GM12873 (cell line): Measurements from ENCODE around the gene ANKZF1.

Experiments
- TF ChIP-seq, protein P1 (sequence below): IDR thresholded peaks from 2 replicates; pipeline ENCODE4 v1.5.1; 2012; ENCODE audit warnings: low read depth, mild to moderate bottlenecking, moderate library complexity, low read length, control low read depth; ENCODE audit not compliant: insufficient read depth; ENCODE audit errors: missing control alignments

Gene ANKZF1

DNA sequence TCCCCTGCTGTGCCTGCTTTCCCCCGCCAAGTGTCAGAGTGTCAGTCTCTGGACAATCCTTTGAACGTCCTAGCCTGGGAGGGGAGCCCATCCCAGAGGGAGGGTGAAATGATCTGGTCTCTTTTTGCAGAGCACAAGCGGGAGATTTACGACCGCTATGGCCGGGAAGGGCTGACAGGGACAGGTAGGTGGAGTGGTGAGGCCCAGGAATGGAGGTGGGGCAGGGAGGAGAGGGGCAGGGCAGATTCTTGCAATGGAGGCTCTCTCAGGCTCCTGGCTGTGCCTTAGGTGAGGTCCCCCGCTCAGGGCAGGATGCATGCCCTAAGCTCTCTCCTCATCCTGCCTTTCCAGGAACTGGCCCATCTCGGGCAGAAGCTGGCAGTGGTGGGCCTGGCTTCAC lies 52.0 kb downstream of the ANKZF1 start:
- TF ChIP-seq, protein P1, sequence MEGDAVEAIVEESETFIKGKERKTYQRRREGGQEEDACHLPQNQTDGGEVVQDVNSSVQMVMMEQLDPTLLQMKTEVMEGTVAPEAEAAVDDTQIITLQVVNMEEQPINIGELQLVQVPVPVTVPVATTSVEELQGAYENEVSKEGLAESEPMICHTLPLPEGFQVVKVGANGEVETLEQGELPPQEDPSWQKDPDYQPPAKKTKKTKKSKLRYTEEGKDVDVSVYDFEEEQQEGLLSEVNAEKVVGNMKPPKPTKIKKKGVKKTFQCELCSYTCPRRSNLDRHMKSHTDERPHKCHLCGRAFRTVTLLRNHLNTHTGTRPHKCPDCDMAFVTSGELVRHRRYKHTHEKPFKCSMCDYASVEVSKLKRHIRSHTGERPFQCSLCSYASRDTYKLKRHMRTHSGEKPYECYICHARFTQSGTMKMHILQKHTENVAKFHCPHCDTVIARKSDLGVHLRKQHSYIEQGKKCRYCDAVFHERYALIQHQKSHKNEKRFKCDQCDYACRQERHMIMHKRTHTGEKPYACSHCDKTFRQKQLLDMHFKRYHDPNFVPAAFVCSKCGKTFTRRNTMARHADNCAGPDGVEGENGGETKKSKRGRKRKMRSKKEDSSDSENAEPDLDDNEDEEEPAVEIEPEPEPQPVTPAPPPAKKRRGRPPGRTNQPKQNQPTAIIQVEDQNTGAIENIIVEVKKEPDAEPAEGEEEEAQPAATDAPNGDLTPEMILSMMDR: no peak

DNA sequence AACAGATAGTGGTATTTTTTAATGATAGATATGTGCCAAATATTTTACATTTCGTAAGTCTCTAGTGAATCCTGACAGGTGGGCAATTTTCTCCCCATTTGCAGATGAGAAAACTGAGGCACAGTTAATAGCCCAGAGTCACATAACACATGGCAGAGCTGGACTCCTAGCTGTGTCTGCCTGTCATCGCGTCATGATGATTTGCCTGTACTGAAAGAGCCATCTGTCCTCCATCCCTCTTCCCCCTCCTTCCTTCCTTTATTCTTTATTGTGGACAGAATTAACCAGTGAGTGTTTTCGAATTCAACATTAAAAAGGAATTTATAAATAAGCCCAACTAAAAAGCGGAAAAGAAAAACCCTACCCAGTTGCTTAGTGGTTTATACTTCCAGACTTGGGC lies 52.8 kb downstream of the ANKZF1 start:
- TF ChIP-seq, protein P1: no peak

DNA sequence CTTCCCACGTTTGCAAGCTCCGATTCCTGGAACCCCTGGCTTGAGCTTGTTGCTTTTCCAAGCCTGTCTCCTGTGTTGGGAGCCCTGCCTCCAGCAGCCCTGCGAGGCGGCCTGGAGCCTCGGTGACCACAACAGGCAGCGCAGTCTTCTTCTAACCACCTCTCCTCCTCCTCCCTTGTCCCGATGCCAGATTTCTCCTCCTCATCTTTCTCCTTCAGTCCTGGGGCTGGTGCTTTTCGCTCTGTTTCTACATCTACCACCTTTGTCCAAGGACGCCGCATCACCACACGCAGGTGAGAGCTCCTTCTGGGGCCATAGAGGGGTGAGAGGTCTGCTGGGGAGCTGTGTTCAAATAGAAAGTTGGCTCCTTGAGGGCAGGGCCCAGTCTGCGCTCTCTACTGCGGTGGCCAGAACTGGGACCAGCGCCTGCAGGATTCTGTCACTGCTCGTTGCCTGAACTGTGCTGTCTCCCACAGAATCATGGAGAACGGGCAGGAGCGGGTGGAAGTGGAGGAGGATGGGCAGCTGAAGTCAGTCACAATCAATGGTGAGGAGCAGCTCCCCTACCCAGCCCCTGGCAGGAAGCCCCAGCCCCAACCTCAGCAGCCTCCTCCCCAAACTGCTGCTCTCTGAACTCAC lies 53.5 kb downstream of the ANKZF1 start:
- TF ChIP-seq, protein P1: no peak

DNA sequence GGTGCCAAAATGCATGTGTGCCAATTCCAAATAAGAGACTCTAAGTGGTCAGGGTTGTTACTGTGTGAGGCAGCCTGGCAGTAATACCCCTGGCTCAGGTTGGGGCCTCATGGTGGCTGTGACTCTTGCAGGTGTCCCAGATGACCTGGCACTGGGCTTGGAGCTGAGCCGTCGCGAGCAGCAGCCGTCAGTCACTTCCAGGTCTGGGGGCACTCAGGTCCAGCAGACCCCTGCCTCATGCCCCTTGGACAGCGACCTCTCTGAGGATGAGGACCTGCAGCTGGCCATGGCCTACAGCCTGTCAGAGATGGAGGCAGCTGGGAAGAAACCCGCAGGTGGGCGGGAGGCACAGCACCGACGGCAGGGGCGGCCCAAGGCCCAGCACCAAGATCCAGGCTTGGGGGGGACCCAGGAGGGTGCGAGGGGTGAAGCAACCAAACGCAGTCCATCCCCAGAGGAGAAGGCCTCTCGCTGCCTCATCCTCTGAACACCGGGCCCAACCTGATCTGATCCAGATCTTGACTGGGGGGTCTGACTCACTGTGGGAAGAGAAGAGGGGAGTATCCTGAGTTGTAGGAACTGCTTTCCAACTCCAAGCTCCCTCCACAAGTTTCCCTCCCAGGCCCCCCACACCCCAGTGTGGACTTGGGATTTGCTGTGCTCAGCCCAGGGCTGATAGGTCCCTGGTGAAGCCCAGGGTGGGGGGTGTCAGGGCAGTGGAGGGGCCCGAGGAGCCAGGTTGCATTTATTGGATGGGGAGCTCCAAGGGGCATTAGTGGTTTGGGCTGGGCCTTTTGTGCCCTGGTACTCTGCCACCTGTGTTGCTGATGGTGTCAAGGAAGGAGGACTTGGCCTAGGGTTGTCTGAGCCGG lies 55.1 kb downstream of the ANKZF1 start:
- TF ChIP-seq, protein P1: no peak

DNA sequence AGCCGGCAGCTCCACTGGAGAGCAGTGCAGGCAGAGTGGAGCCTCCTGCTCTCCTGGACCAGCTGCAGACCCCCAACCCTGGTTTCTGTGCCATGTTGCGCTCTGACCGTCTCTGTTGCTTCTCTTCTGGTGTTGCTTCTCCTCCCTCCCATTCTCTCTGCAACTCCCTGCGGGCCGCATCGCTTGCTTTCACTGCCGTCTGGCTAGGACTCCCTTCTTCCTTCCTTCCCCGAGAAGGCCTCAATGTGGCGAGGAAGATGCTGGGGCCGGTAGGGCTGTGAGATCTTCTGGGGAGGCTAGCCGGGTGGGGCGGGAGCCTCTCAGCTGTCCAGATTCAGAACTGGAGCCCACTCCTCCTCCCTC lies 55.7 kb downstream of the ANKZF1 start:
- TF ChIP-seq, protein P1: no peak

DNA sequence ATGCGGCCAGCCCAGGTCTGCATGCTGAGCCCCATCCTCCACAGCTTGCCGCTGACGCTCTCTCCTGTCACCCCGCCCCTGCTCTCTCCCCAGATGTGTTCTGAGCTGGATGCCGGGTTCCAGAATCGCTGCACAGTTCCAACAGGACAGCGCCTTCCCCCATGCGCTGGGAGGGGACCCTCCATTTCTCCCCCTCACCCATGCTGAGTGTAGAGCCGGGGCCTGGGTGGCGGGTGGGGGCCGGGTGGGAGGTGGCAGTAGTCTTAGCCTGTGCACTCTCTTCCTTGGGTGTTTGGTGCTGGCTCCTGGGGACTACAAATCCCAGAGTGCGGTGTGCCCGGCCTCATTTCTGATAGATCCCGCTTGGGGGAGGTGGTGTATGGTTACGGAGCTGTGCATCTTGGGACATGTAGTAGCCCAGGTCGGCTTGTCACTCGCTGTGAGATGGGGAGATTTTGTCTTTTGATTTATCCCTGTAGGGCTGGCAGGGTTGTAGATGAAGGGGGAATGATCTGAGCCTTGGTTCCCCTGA lies 56.4 kb downstream of the ANKZF1 start:
- TF ChIP-seq, protein P1: no peak
